Mononuclear cell (primary cell): ENCODE data around the gene YEATS4. TPM values are rescaled to one million over a fixed set of nuclear protein-coding genes. Genes with fewer than 3 reads are reported as not detected.

ENCODE experiments used
- H3K27me3 ChIP-seq: 2 replicates; pipeline ENCODE4 v1.6.0; 2011; ENCODE audit warnings: low read length, control low read depth; ENCODE audit not compliant: insufficient read depth
- H3K4me1 ChIP-seq: 2 replicates; pipeline ENCODE4 v1.5.1; 2011; ENCODE audit warnings: mild to moderate bottlenecking, low read length, control low read depth; ENCODE audit not compliant: insufficient read depth
- H3K4me3 ChIP-seq: 2 replicates; pipeline ENCODE4 v1.5.1; 2011; ENCODE audit warnings: mild to moderate bottlenecking, low read length, moderate library complexity
- H3K9me3 ChIP-seq: 2 replicates; pipeline ENCODE4 v1.5.1; 2011; ENCODE audit warnings: low read depth, mild to moderate bottlenecking, control low read depth, low read length
- total RNA-seq: library from RNA; depleted of rRNA; stranded (reverse); fragments of >200 nt; gene quantifications from one replicate; pipeline ENCODE4 v1.2.3, GENCODE V29; 2012

Gene YEATS4
- total RNA-seq, 1 donor = 32.3 TPM

- no peaks in the 10 kb centered on the region for H3K4me1 ChIP-seq
- H3K4me3 ChIP-seq = no peak overlapping the region
- H3K27me3 ChIP-seq = no peaks in the 10 kb centered on the region
- no peaks in the 10 kb centered on the region for H3K9me3 ChIP-seq
Observed at GRCh38 chr12:69428351-69429073, 69.0 kb downstream of the YEATS4 start.

- H3K4me1 ChIP-seq = no peaks in the 10 kb centered on the region
- no peak overlapping the region for H3K4me3 ChIP-seq
- H3K27me3 ChIP-seq = no peaks in the 10 kb centered on the region
- no peaks in the 10 kb centered on the region for H3K9me3 ChIP-seq
Observed at GRCh38 chr12:69430942-69431590, 71.5 kb downstream of the YEATS4 start.

DNA sequence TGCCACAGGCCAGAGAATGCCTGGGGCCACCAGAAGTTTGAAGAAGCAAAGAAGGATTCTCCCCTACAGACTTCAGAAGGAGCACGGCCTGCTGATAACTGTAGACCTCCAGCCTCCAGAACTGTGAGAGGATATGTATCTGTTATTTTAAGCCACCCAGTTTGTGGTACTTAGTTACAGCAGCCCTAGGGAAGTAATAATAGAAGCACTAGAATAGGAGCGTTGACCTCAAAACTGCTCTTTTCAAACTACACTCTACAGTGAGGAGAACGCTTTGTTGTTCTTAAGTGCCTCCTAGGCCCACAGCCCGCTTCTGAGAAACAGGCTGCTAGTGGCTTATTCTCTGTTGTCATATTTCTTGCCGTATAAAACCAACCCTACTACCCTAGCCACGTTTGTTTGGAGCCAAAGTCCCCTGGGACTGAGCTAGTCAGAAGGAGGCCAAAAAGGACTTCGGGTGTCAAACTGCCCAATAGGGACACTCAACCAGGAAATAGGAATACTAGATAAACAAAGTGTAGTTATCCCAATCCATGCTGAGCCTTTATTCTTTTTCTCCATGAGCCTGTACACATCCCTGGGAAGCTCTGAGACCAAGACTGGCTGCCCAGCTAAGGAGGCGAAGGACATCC, 72.2 kb downstream of the YEATS4 start:
- Histone ChIP-seq H3K27me3 (no peaks in the 10 kb centered on the region), H3K4me3 (no peak overlapping the region), H3K9me3 (no peaks in the 10 kb centered on the region), H3K4me1 (no peaks in the 10 kb centered on the region)

GRCh38 chr12:69433653-69434052, 74.1 kb downstream of the YEATS4 start:
- H3K4me1 ChIP-seq = no peaks in the 10 kb centered on the region
- H3K27me3 ChIP-seq = no peaks in the 10 kb centered on the region
- H3K9me3 ChIP-seq = no peaks in the 10 kb centered on the region
- no peak overlapping the region for H3K4me3 ChIP-seq

- no peaks in the 10 kb centered on the region for H3K27me3 ChIP-seq
- no peaks in the 10 kb centered on the region for H3K9me3 ChIP-seq
- H3K4me3 ChIP-seq = no peak overlapping the region
Observed at GRCh38 chr12:69435644-69436043, 76.1 kb downstream of the YEATS4 start.

GRCh38 chr12:69437073-69437472, 77.5 kb downstream of the YEATS4 start:
- Histone ChIP-seq H3K27me3 (no peaks in the 10 kb centered on the region), H3K4me3 (no peak overlapping the region), H3K4me1 (no peaks in the 10 kb centered on the region), H3K9me3 (no peaks in the 10 kb centered on the region)

More at GRCh38 chr12:69435644-69436043, 76.1 kb downstream of the YEATS4 start:
- H3K4me1 ChIP-seq = no peaks in the 10 kb centered on the region

GRCh38 chr12:69438539-69438938, 79.0 kb downstream of the YEATS4 start:
- no peaks in the 10 kb centered on the region for H3K9me3 ChIP-seq
- H3K4me3 ChIP-seq = no peak overlapping the region
- H3K27me3 ChIP-seq = no peaks in the 10 kb centered on the region
- no peaks in the 10 kb centered on the region for H3K4me1 ChIP-seq

GRCh38 chr12:69440016-69440415, 80.5 kb downstream of the YEATS4 start:
- H3K9me3 ChIP-seq = no peaks in the 10 kb centered on the region
- no peaks in the 10 kb centered on the region for H3K27me3 ChIP-seq
- no peaks in the 10 kb centered on the region for H3K4me1 ChIP-seq
- no peak overlapping the region for H3K4me3 ChIP-seq

Other genes starting within 250 kb of the YEATS4 start
- gene CPSF6, start 120.2 kb upstream of the YEATS4 start, total RNA-seq = 62.9 TPM
- 5,492 TPM for gene LYZ, start 11.4 kb upstream of the YEATS4 start, total RNA-seq
- 82.3 TPM for gene FRS2, start 110.6 kb downstream of the YEATS4 start, total RNA-seq
- 126 TPM for gene CCT2, start 225.7 kb downstream of the YEATS4 start, total RNA-seq